A549 (cell line): ENCODE measurements around the gene TBC1D4. TPM values are rescaled to one million over a fixed set of nuclear protein-coding genes. Genes with fewer than 3 reads are reported as not detected.

Experiments used
- ATAC-seq, 2 experiments: fragments of 200-7000 bp in 1 of 2; fragments of >200 bp in 1 of 2; cut with Nextera tagmentation in 1 of 2; cut with Tn5 transposase in 1 of 2; 3 replicates each; pipeline versions ENCODE4 v1.8.0 to v1.9.1; 2018 to 2020; ENCODE audit warnings: mild to moderate bottlenecking in 1 of 2, moderate library complexity in 1 of 2
- CTCF ChIA-PET: fragments of 300-600 bp; sonication (Branson Sonifier 250); formaldehyde crosslinking; extraction: SDS; loops from one replicate; lab custom pipeline; 2021; ENCODE audit warnings: antibody characterized with exemption, inconsistent platforms; lab: Yijun Ruan, JAX
- POLR2A ChIA-PET: fragments of 350-600 bp; formaldehyde crosslinking; extraction: SDS; loops from one replicate; lab custom pipeline; 2021; ENCODE audit warnings: antibody characterized with exemption, inconsistent platforms; lab: Yijun Ruan, JAX
- DNase-seq, 2 experiments: peaks; one replicate each; pipeline versions ENCODE4 v3.0.0 to v3.0.0-alpha.2; 2011 to 2016; ENCODE audit warnings: low read depth in 1 of 2, low spot score in 1 of 2
- FAIRE-seq: peaks from 2 replicates; lab custom pipeline; 2011; peaks lifted over from hg19 to GRCh38; lab: Jason Lieb, UNC
- H3K27ac ChIP-seq, 2 experiments: fragments of >200 bp; sonication (Bioruptor Twin); formaldehyde crosslinking; 3 replicates each; pipeline ENCODE4 v1.5.1; 2016 to 2017
- H3K4me1 ChIP-seq: fragments of >200 bp; sonication (Bioruptor Twin); formaldehyde crosslinking; 3 replicates; pipeline ENCODE4 v1.6.1; 2016
- H3K4me2 ChIP-seq: fragments of >200 bp; sonication (Bioruptor Twin); formaldehyde crosslinking; 3 replicates; pipeline ENCODE4 v1.6.1; 2016
- H3K4me3 ChIP-seq: fragments of >200 bp; sonication (Bioruptor Twin); formaldehyde crosslinking; 3 replicates; pipeline ENCODE4 v1.5.1; 2016
- H3K9me3 ChIP-seq: fragments of >200 bp; sonication (Bioruptor Twin); formaldehyde crosslinking; 3 replicates; pipeline ENCODE4 v1.6.1; 2016
- CBX8 ChIP-seq: fragments of 200-600 bp; sonication (generic); IDR thresholded peaks from 2 replicates; pipeline ENCODE4 v1.6.1; 2016
- CEBPB ChIP-seq, 2 experiments: fragments of >200 bp in 1 of 2; sonication (Bioruptor Twin) in 1 of 2; formaldehyde crosslinking in 1 of 2; IDR thresholded peaks; 2 replicates each; pipeline ENCODE4 v1.6.1; 2012 to 2016
- EHMT2 ChIP-seq: fragments of 200-600 bp; sonication (generic); IDR thresholded peaks from 2 replicates; pipeline ENCODE4 v1.6.1; 2016; ENCODE audit warnings: antibody characterized with exemption, low read depth, mild to moderate bottlenecking, moderate library complexity
- ESRRA ChIP-seq: fragments of 150-350 bp; IDR thresholded peaks from 2 replicates; pipeline ENCODE4 v1.6.1; 2014; ENCODE audit warnings: mild to moderate bottlenecking, low read length, borderline replicate concordance
- FOSB ChIP-seq: fragments of 250-450 bp; sonication (Bioruptor Pico); IDR thresholded peaks from 2 replicates; pipeline ENCODE4 v1.5.0; 2020; ENCODE audit warnings: mild to moderate bottlenecking, moderate library complexity
- FOXS1 ChIP-seq: fragments of 250-450 bp; sonication (Bioruptor Pico); IDR thresholded peaks from 2 replicates; pipeline ENCODE4 v1.5.0; 2020; ENCODE audit warnings: mild to moderate bottlenecking, moderate library complexity
- GATA3 ChIP-seq: IDR thresholded peaks from 2 replicates; pipeline ENCODE4 v1.6.1; 2012; ENCODE audit warnings: borderline replicate concordance
- HEYL ChIP-seq: fragments of 250-450 bp; sonication (Bioruptor Pico); IDR thresholded peaks from 2 replicates; pipeline ENCODE4 v1.8.0; 2021; ENCODE audit warnings: mild to moderate bottlenecking, moderate library complexity
- HOXB13 ChIP-seq: fragments of 250-450 bp; sonication (Bioruptor Pico); IDR thresholded peaks from 2 replicates; pipeline ENCODE4 v1.5.0; 2020; ENCODE audit warnings: low read depth, mild to moderate bottlenecking, moderate library complexity
- HOXB5 ChIP-seq: fragments of 250-450 bp; sonication (Bioruptor Pico); IDR thresholded peaks from 2 replicates; pipeline ENCODE4 v1.5.0; 2020; ENCODE audit warnings: mild to moderate bottlenecking, moderate library complexity
- JUN ChIP-seq, 2 experiments: fragments of >200 bp; sonication (Bioruptor Twin); formaldehyde crosslinking; IDR thresholded peaks; 2 replicates in 1 of 2; 3 replicates in 1 of 2; pipeline ENCODE4 v1.6.1; 2016 to 2017
- KDM1A ChIP-seq: fragments of 200-600 bp; sonication (generic); IDR thresholded peaks from 2 replicates; pipeline ENCODE4 v1.6.1; 2016; ENCODE audit warnings: low read depth, mild to moderate bottlenecking
- KDM5A ChIP-seq: fragments of 200-600 bp; sonication (generic); IDR thresholded peaks from 2 replicates; pipeline ENCODE4 v1.6.1; 2016; ENCODE audit warnings: antibody characterized with exemption, mild to moderate bottlenecking
- MYC ChIP-seq: IDR thresholded peaks from 2 replicates; pipeline ENCODE4 v1.6.1; 2012; ENCODE audit warnings: mild to moderate bottlenecking, inconsistent platforms, low read length, improper control_type of control experiment, borderline replicate concordance
- NFE2L2 ChIP-seq: fragments of 150-350 bp; conservative IDR thresholded peaks from 2 replicates; pipeline ENCODE4 v1.6.1; 2014; ENCODE audit warnings: low read length
- POLR2A ChIP-seq: IDR thresholded peaks from 2 replicates; pipeline ENCODE4 v1.6.1; 2012; ENCODE audit warnings: mild to moderate bottlenecking, low read length
- RAD21 ChIP-seq, 2 experiments: fragments of >200 bp in 1 of 2; sonication (Bioruptor Twin) in 1 of 2; formaldehyde crosslinking in 1 of 2; IDR thresholded peaks in 1 of 2; conservative IDR thresholded peaks in 1 of 2; 2 replicates in 1 of 2; 3 replicates in 1 of 2; pipeline ENCODE4 v1.6.1; 2012 to 2018; ENCODE audit warnings: inconsistent platforms in 1 of 2
- RNF2 ChIP-seq: fragments of 200-600 bp; sonication (generic); IDR thresholded peaks from 2 replicates; pipeline ENCODE4 v1.6.1; 2016; ENCODE audit warnings: low read depth, mild to moderate bottlenecking, antibody characterized with exemption, moderate library complexity, borderline replicate concordance
- SREBF2 ChIP-seq: fragments of 450-650 bp; IDR thresholded peaks from 2 replicates; pipeline ENCODE4 v1.6.1; 2014; ENCODE audit warnings: mild to moderate bottlenecking, moderate library complexity
- ZFP36 ChIP-seq: fragments of 450-650 bp; IDR thresholded peaks from 2 replicates; pipeline ENCODE4 v1.6.1; 2014; ENCODE audit warnings: borderline replicate concordance; ENCODE audit not compliant: partially characterized antibody
- ZNF302 ChIP-seq: fragments of 250-450 bp; sonication (Bioruptor Pico); IDR thresholded peaks from 2 replicates; pipeline ENCODE4 v1.9.0; 2021; ENCODE audit warnings: inconsistent platforms, mild to moderate bottlenecking, moderate library complexity
- ZSCAN20 ChIP-seq: fragments of 250-450 bp; sonication (Bioruptor Pico); IDR thresholded peaks from 2 replicates; pipeline ENCODE4 v1.8.0; 2022; ENCODE audit warnings: mild to moderate bottlenecking, moderate library complexity
- WGBS: methylation state at CpG from one replicate; pipeline ENCODE4 v1.1.6; 2017; ENCODE audit errors: missing lambda C conversion rate; 5-methylcytosine and 5-hydroxymethylcytosine counted together
- polyA plus RNA-seq, 4 experiments: library from polyadenylated mRNA; depleted of rRNA in 3 of 4; stranded (reverse); fragments of >200 nt; fragmentation: RNase III in 1 of 4; extraction: RNeasy Plus Mini Kit Qiagen cat#74134 plus additional on column Dnase treatment in 1 of 4; gene quantifications; 2 replicates in 3 of 4; 3 replicates in 1 of 4; pipeline ENCODE4 v1.2.3, GENCODE V29; 2011 to 2017
- TF ChIP-seq, protein P1 (sequence below): fragments of 150-350 bp; IDR thresholded peaks from 2 replicates; pipeline ENCODE4 v1.6.1; 2014; ENCODE audit warnings: low read depth, mild to moderate bottlenecking, low read length
- TF ChIP-seq, protein P2 (sequence below): fragments of 250-450 bp; sonication (Bioruptor Pico); IDR thresholded peaks from 2 replicates; pipeline ENCODE4 v1.5.0; 2021; ENCODE audit warnings: mild to moderate bottlenecking, moderate library complexity, borderline replicate concordance
- TF ChIP-seq, protein P3 (sequence below): fragments of 450-650 bp; IDR thresholded peaks from 2 replicates; pipeline ENCODE4 v1.6.1; 2014; ENCODE audit warnings: antibody characterized with exemption
- TF ChIP-seq, protein P4 (sequence below): fragments of 250-450 bp; sonication (Bioruptor Pico); IDR thresholded peaks from 2 replicates; pipeline ENCODE4 v1.5.0; 2020; ENCODE audit warnings: low read depth, mild to moderate bottlenecking, moderate library complexity
- TF ChIP-seq, protein P5 (sequence below): IDR thresholded peaks from 2 replicates; pipeline ENCODE4 v1.6.1; 2012
- TF ChIP-seq, protein P6 (sequence below): IDR thresholded peaks from 2 replicates; pipeline ENCODE4 v1.6.1; 2012
- TF ChIP-seq, protein P7 (sequence below): IDR thresholded peaks from 2 replicates; pipeline ENCODE4 v1.6.1; 2012; ENCODE audit warnings: low read depth, borderline replicate concordance

The TBC1D4 gene
- polyA plus RNA-seq, 2 of the 4 experiments (the other 2 are of a cell fraction) = 9.5 to 12.5 TPM

DNA sequence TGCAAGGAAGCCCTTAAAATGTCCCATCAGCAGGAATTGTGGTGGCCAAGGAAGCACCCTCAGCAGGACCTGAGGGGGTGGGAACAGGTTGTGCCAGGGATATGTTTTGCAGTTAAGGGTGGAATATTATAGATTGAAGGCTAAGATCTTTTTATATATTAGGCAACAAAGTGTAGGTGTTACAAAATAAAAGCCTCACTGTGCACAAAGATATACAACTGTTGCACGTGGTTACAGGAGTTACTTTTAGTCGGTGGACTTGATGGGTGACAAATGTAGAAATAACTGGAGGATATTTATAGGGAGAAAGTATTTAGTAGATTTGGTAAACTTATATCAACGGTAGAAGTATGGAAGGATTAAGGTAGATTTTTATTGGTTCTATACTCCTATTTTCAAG lies 35.1 kb downstream of the TBC1D4 start:
- H3K9me3 ChIP-seq = no peaks in the 10 kb centered on the region
- WGBS = 79% methylated on average over 3 of the region's 3 CpGs
- H3K4me1 ChIP-seq = 0 out of 3 replicates have a peak, but pooled peaks cover 7% of the 10 kb centered on the region
- POLR2A ChIA-PET = no interaction called here
- H3K4me2 ChIP-seq = no peak overlapping the region
- no peak for TF ChIP-seq ESRRA
- no peak for TF ChIP-seq NFE2L2
- TF ChIP-seq FOXS1 (CRISPR knock-in tag) = no peak
- TF ChIP-seq, protein P1, sequence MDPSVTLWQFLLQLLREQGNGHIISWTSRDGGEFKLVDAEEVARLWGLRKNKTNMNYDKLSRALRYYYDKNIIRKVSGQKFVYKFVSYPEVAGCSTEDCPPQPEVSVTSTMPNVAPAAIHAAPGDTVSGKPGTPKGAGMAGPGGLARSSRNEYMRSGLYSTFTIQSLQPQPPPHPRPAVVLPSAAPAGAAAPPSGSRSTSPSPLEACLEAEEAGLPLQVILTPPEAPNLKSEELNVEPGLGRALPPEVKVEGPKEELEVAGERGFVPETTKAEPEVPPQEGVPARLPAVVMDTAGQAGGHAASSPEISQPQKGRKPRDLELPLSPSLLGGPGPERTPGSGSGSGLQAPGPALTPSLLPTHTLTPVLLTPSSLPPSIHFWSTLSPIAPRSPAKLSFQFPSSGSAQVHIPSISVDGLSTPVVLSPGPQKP = no peak
- TF ChIP-seq JUN (IDR thresholded peaks at IDR 0.05) = no peak
- TF ChIP-seq FOSB = no peak
- TF ChIP-seq CBX8 = no peak
- TF ChIP-seq SREBF2 = no peak
- no peak for TF ChIP-seq HEYL (CRISPR knock-in tag)
- TF ChIP-seq, protein P2, sequence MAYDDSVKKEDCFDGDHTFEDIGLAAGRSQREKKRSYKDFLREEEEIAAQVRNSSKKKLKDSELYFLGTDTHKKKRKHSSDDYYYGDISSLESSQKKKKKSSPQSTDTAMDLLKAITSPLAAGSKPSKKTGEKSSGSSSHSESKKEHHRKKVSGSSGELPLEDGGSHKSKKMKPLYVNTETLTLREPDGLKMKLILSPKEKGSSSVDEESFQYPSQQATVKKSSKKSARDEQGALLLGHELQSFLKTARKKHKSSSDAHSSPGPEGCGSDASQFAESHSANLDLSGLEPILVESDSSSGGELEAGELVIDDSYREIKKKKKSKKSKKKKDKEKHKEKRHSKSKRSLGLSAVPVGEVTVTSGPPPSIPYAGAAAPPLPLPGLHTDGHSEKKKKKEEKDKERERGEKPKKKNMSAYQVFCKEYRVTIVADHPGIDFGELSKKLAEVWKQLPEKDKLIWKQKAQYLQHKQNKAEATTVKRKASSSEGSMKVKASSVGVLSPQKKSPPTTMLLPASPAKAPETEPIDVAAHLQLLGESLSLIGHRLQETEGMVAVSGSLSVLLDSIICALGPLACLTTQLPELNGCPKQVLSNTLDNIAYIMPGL (CRISPR knock-in tag) = no peak
- TF ChIP-seq ZFP36 = no peak
- TF ChIP-seq, protein P3, sequence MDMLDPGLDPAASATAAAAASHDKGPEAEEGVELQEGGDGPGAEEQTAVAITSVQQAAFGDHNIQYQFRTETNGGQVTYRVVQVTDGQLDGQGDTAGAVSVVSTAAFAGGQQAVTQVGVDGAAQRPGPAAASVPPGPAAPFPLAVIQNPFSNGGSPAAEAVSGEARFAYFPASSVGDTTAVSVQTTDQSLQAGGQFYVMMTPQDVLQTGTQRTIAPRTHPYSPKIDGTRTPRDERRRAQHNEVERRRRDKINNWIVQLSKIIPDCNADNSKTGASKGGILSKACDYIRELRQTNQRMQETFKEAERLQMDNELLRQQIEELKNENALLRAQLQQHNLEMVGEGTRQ = no peak
- no peak for TF ChIP-seq HOXB13 (CRISPR knock-in tag)
- TF ChIP-seq MYC = no peak
- TF ChIP-seq ZSCAN20 (CRISPR knock-in tag) = no peak
- no peak for TF ChIP-seq RAD21 (conservative IDR thresholded peaks at IDR 0.05 in 1 of 2, IDR thresholded peaks at IDR 0.05 in 1 of 2)
- no peak for TF ChIP-seq KDM5A
- no peak for TF ChIP-seq HOXB5 (CRISPR knock-in tag)
- CTCF ChIA-PET = interaction anchor here (1.2 kb wide), 1 partner anchor 31 kb away, joined by 3 read pairs; no protein-coding TSS in a partner anchor
- no peak overlapping the region for H3K27ac ChIP-seq
- no peak overlapping the region for H3K4me3 ChIP-seq
- FAIRE-seq = no peak
- DNase-seq = no peak
- ATAC-seq = no peak

DNA sequence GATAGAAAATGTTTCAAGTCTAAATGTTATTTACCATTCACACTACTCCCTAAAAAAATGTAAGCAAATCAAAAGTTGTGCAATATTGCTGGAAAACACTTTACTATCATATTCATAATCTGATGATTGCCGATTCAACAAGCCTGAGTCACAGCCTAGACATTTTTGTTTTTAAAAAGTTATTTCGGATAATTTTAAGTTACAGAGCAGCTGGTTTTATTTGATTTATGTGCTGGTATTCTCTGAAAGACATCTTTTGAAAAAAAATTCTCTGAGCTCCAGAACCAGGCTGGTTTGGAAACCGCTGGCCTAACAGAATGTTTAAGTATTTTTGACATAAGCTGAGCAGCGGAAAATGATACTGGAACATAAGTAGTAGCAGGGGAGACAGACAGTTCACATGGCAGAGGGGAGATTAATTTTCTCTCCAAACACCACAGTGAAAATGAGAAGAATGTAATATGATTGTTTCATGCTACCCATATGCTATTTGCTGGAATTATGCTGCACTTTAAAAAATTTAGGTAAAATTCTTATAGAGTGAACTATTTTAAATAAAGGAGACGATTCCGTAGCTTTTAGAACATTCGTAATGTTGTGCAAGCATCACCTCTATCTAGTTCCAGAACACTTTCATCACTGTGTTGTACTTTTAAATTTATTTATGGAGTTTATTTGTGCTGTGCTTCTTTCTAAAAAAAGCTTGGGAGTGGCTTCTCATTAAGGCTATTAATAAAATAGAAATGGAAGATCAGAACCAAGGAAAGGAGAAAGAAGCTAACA lies 36.1 kb downstream of the TBC1D4 start:
- POLR2A ChIA-PET = no interaction called here
- Histone ChIP-seq H3K27ac (no peak overlapping the region), H3K4me3 (no peak overlapping the region), H3K4me2 (peak overlapping the region; percentile 42; the same call in 2 of the 3 replicates), H3K4me1 (0 out of 3 replicates have a peak, but pooled peaks cover 7% of the 10 kb centered on the region), H3K9me3 (no peaks in the 10 kb centered on the region)
- CTCF ChIA-PET = interaction anchor here (1.0 kb wide), 1 partner anchor 36 kb away, joined by 3 read pairs; the partner anchor contains the start of gene TBC1D4
- no peak for ATAC-seq
- 80% methylated on average over 7 of the region's 7 CpGs for WGBS
- no peak for FAIRE-seq
- TF ChIP-seq, protein P4, sequence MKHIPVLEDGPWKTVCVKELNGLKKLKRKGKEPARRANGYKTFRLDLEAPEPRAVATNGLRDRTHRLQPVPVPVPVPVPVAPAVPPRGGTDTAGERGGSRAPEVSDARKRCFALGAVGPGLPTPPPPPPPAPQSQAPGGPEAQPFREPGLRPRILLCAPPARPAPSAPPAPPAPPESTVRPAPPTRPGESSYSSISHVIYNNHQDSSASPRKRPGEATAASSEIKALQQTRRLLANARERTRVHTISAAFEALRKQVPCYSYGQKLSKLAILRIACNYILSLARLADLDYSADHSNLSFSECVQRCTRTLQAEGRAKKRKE (CRISPR knock-in tag) = no peak
- TF ChIP-seq, protein P5, sequence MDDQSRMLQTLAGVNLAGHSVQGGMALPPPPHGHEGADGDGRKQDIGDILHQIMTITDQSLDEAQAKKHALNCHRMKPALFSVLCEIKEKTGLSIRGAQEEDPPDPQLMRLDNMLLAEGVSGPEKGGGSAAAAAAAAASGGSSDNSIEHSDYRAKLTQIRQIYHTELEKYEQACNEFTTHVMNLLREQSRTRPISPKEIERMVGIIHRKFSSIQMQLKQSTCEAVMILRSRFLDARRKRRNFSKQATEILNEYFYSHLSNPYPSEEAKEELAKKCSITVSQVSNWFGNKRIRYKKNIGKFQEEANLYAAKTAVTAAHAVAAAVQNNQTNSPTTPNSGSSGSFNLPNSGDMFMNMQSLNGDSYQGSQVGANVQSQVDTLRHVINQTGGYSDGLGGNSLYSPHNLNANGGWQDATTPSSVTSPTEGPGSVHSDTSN = no peak
- TF ChIP-seq KDM5A = no peak
- TF ChIP-seq EHMT2 = no peak
- no peak for TF ChIP-seq POLR2A
- no peak for TF ChIP-seq GATA3
- no peak for TF ChIP-seq KDM1A
- TF ChIP-seq ZNF302 (CRISPR knock-in tag) = no peak
- TF ChIP-seq NFE2L2 = no peak
- no peak; a peak in 1 of 4 replicates for TF ChIP-seq CEBPB (IDR thresholded peaks at IDR 0.05)
- TF ChIP-seq, protein P6, sequence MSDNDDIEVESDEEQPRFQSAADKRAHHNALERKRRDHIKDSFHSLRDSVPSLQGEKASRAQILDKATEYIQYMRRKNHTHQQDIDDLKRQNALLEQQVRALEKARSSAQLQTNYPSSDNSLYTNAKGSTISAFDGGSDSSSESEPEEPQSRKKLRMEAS = no peak
- TF ChIP-seq, protein P7, sequence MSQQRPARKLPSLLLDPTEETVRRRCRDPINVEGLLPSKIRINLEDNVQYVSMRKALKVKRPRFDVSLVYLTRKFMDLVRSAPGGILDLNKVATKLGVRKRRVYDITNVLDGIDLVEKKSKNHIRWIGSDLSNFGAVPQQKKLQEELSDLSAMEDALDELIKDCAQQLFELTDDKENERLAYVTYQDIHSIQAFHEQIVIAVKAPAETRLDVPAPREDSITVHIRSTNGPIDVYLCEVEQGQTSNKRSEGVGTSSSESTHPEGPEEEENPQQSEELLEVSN = no peak
- no peak for TF ChIP-seq JUN (IDR thresholded peaks at IDR 0.05)
- TF ChIP-seq RNF2 = no peak
- DNase-seq = no peak
